HG02840 (cell line): ENCODE measurements around the gene GATB.

Source experiments
- ATAC-seq: cut with Tn5 transposase; IDR thresholded peaks from one replicate; pipeline ENCODE4 v1.9.1; 2021; ENCODE audit warnings: mild to moderate bottlenecking, moderate library complexity, moderate number of reproducible peaks; ENCODE audit not compliant: unreplicated experiment, low FRiP score

Gene GATB

GRCh38 chr4:151760712-151761661, at the start of gene GATB:
Gene GATB, minus strand, starts transcription at chr4:151761007. Its CDS starts 25 bp downstream, at chr4:151760982.
- peak; percentile 100 for ATAC-seq

- no peak for ATAC-seq
Measured at GRCh38 chr4:151810476-151810875, 49.7 kb upstream of the GATB start.

GRCh38 chr4:151809716-151810115, 48.9 kb upstream of the GATB start:
- no peak for ATAC-seq

GRCh38 chr4:151808542-151808941, 47.7 kb upstream of the GATB start:
- ATAC-seq = no peak

- ATAC-seq = no peak
Measured at GRCh38 chr4:151808120-151808529, 47.3 kb upstream of the GATB start.

- ATAC-seq = no peak
Measured at GRCh38 chr4:151807220-151807619, 46.4 kb upstream of the GATB start.

- ATAC-seq = no peak
Measured at GRCh38 chr4:151806511-151806927, 45.7 kb upstream of the GATB start.

- ATAC-seq = no peak
Measured at GRCh38 chr4:151804821-151805220, 44.0 kb upstream of the GATB start.

- no peak for ATAC-seq
Measured at GRCh38 chr4:151804086-151804630, 43.4 kb upstream of the GATB start.

GRCh38 chr4:151803246-151803645, 42.4 kb upstream of the GATB start:
- ATAC-seq = no peak

- no peak for ATAC-seq
Measured at GRCh38 chr4:151801547-151802516, 41.0 kb upstream of the GATB start.

- ATAC-seq = no peak
Measured at GRCh38 chr4:151799417-151800012, 38.7 kb upstream of the GATB start.

GRCh38 chr4:151798678-151799416, 38.0 kb upstream of the GATB start:
- peak; percentile 72 for ATAC-seq

- ATAC-seq = no peak
Measured at GRCh38 chr4:151797853-151798252, 37.0 kb upstream of the GATB start.

- no peak for ATAC-seq
Measured at GRCh38 chr4:151797131-151797530, 36.3 kb upstream of the GATB start.

- no peak for ATAC-seq
Measured at GRCh38 chr4:151796106-151796505, 35.3 kb upstream of the GATB start.

- no peak for ATAC-seq
Measured at GRCh38 chr4:151792995-151793394, 32.2 kb upstream of the GATB start.

GRCh38 chr4:151792530-151792929, 31.7 kb upstream of the GATB start:
- ATAC-seq = no peak

GRCh38 chr4:151788021-151788420, 27.2 kb upstream of the GATB start:
- no peak for ATAC-seq

- no peak for ATAC-seq
Measured at GRCh38 chr4:151786158-151786495, 25.3 kb upstream of the GATB start.
